Measurements from ENCODE around the gene RHOH.

Gene RHOH

GRCh38 chr4:40262861-40263260 is 66.0 kb downstream of the RHOH start:
- no peak for TF ChIP-seq REST (IDR thresholded peaks at IDR 0.05; ENCODE audit: low read depth)
- no peak for TF ChIP-seq CREB1 (IDR thresholded peaks at IDR 0.05; ENCODE audit: low read depth)
- TF ChIP-seq TCF12 (IDR thresholded peaks at IDR 0.05; ENCODE audit: low read depth), result no peak
- TF ChIP-seq FOXM1 (IDR thresholded peaks at IDR 0.05; ENCODE audit: borderline replicate concordance, low read depth), result no peak
- no peak for TF ChIP-seq TAF1 (IDR thresholded peaks at IDR 0.05; ENCODE audit: low read depth)
- no peak for TF ChIP-seq ZBTB7A (IDR thresholded peaks at IDR 0.05; ENCODE audit: low read depth)
- no peak for TF ChIP-seq CEBPB (IDR thresholded peaks at IDR 0.05)
- no peak for TF ChIP-seq EP300 (IDR thresholded peaks at IDR 0.05; ENCODE audit: borderline replicate concordance)
- TF ChIP-seq YY1 (IDR thresholded peaks at IDR 0.05; ENCODE audit: low read depth), result no peak

- TF ChIP-seq MAX (IDR thresholded peaks at IDR 0.05) (no peak), YY1 (IDR thresholded peaks at IDR 0.05; ENCODE audit: low read depth) (no peak), TAF1 (IDR thresholded peaks at IDR 0.05; ENCODE audit: low read depth) (no peak), NFIC (IDR thresholded peaks at IDR 0.05) (no peak), FOXM1 (IDR thresholded peaks at IDR 0.05; ENCODE audit: borderline replicate concordance, low read depth) (no peak), REST (IDR thresholded peaks at IDR 0.05; ENCODE audit: low read depth) (no peak), CEBPB (IDR thresholded peaks at IDR 0.05) (peak; percentile 83)
These were observed 67.7 kb downstream of the RHOH start for GRCh38 chr4:40264497-40264896.

GRCh38 chr4:40264995-40265909 is 68.4 kb downstream of the RHOH start:
- no peak for TF ChIP-seq ZBTB7A (IDR thresholded peaks at IDR 0.05; ENCODE audit: low read depth)
- TF ChIP-seq FOXM1 (IDR thresholded peaks at IDR 0.05; ENCODE audit: borderline replicate concordance, low read depth), result no peak

- TF ChIP-seq REST (IDR thresholded peaks at IDR 0.05; ENCODE audit: low read depth), result no peak
- TF ChIP-seq USF1 (IDR thresholded peaks at IDR 0.05), result no peak
- no peak for TF ChIP-seq RAD21 (IDR thresholded peaks at IDR 0.05; ENCODE audit: low read depth)
- TF ChIP-seq TEAD4 (IDR thresholded peaks at IDR 0.05), result no peak
- no peak for TF ChIP-seq EGR1 (IDR thresholded peaks at IDR 0.05)
- TF ChIP-seq ZBTB7A (IDR thresholded peaks at IDR 0.05; ENCODE audit: low read depth), result no peak
- no peak for TF ChIP-seq TAF1 (IDR thresholded peaks at IDR 0.05; ENCODE audit: low read depth)
- TF ChIP-seq FOXM1 (IDR thresholded peaks at IDR 0.05; ENCODE audit: borderline replicate concordance, low read depth), result no peak
- no peak for TF ChIP-seq TCF12 (IDR thresholded peaks at IDR 0.05; ENCODE audit: low read depth)
- no peak for TF ChIP-seq NFIC (IDR thresholded peaks at IDR 0.05)
- no peak for TF ChIP-seq CREB1 (IDR thresholded peaks at IDR 0.05; ENCODE audit: low read depth)
- no peak for TF ChIP-seq MAX (IDR thresholded peaks at IDR 0.05)
- no peak for TF ChIP-seq YY1 (IDR thresholded peaks at IDR 0.05; ENCODE audit: low read depth)
- no peak for TF ChIP-seq EP300 (IDR thresholded peaks at IDR 0.05; ENCODE audit: borderline replicate concordance)
- TF ChIP-seq CEBPB (IDR thresholded peaks at IDR 0.05), result no peak
These were observed 69.1 kb downstream of the RHOH start for GRCh38 chr4:40265910-40266274.

GRCh38 chr4:40269133-40269532 is 72.3 kb downstream of the RHOH start:
- no peak for TF ChIP-seq CREB1 (IDR thresholded peaks at IDR 0.05; ENCODE audit: low read depth)
- TF ChIP-seq CEBPB (IDR thresholded peaks at IDR 0.05), result no peak
- no peak for TF ChIP-seq TEAD4 (IDR thresholded peaks at IDR 0.05)
- TF ChIP-seq TAF1 (IDR thresholded peaks at IDR 0.05; ENCODE audit: low read depth), result no peak
- TF ChIP-seq MAX (IDR thresholded peaks at IDR 0.05), result no peak
- no peak for TF ChIP-seq RAD21 (IDR thresholded peaks at IDR 0.05; ENCODE audit: low read depth)
